ENCODE data around the gene PTPRN2. TPM values are rescaled to one million over a fixed set of nuclear protein-coding genes. Genes with fewer than 3 reads are reported as not detected.

PTPRN2 gene
- total RNA-seq, 1 experiment from 2014 or later = 1.1 TPM

GRCh38 chr7:158351481-158351880, 236.1 kb downstream of the PTPRN2 start:
- H3K36me3 ChIP-seq (ENCODE audit: control insufficient read depth, insufficient read depth, low read length) = no peaks in the 10 kb centered on the region
- ChIA-PET CTCF (no interaction called here), POLR2A (no interaction called here)
- TF ChIP-seq CTCF (IDR thresholded peaks at IDR 0.05) = no peak
- TF ChIP-seq SIN3A (IDR thresholded peaks at IDR 0.05; ENCODE audit: borderline replicate concordance, insufficient read depth, low read depth, low read length) = no peak
- TF ChIP-seq POLR2AphosphoS5 (IDR thresholded peaks at IDR 0.05; ENCODE audit: low read depth, low read length) = no peak
- TF ChIP-seq TCF7L2 (IDR thresholded peaks at IDR 0.05; ENCODE audit: low read depth, low read length) = no peak
- TF ChIP-seq REST (IDR thresholded peaks at IDR 0.05; ENCODE audit: insufficient read depth in 1 of 2, low read depth in 2 of 2, low read length in 1 of 2) = no peak
- no peaks in the 10 kb centered on the region for H3K9me3 ChIP-seq (ENCODE audit: control insufficient read depth, insufficient read depth, low read depth, low read length)
- no peak overlapping the region for H3K4me3 ChIP-seq (ENCODE audit: low read depth in 2 of 2, low read length in 2 of 2)
- no peak for ATAC-seq
- BruUV-seq (replicated peaks) = no TSS peak
- peaks cover 10% of the 10 kb centered on the region for H3K27me3 ChIP-seq (ENCODE audit: control insufficient read depth, insufficient read depth, low read length)
- DNase-seq (ENCODE audit: low read depth, low spot score) = no peak
- in situ Hi-C loops (cut with HindIII; ENCODE audit: low pct_unique_long_range_greater_than_20kb, low sequenced_read_pairs) = no loop called here
- intact Hi-C loops (cut with micrococcal nuclease; ENCODE audit: unreplicated experiment) = no loop called here
- H3K27ac ChIP-seq (ENCODE audit: low read length) = no peak overlapping the region
- H3K4me1 ChIP-seq (ENCODE audit: control insufficient read depth, insufficient read depth, low read length) = no peaks in the 10 kb centered on the region

GRCh38 chr7:158351051-158351450, 236.6 kb downstream of the PTPRN2 start:
- Histone ChIP-seq H3K27me3 (ENCODE audit: control insufficient read depth, insufficient read depth, low read length) (peaks cover 6% of the 10 kb centered on the region; the same call in 1 of the 2 replicates), H3K9me3 (ENCODE audit: control insufficient read depth, insufficient read depth, low read depth, low read length) (no peaks in the 10 kb centered on the region), H3K27ac (ENCODE audit: low read length) (no peak overlapping the region), H3K4me3 (ENCODE audit: low read depth in 2 of 2, low read length in 2 of 2) (no peak overlapping the region), H3K4me1 (ENCODE audit: control insufficient read depth, insufficient read depth, low read length) (no peaks in the 10 kb centered on the region), H3K36me3 (ENCODE audit: control insufficient read depth, insufficient read depth, low read length) (no peaks in the 10 kb centered on the region)
- DNase-seq (ENCODE audit: low read depth, low spot score) (no peak), ATAC-seq (no peak)
- POLR2A ChIA-PET = no interaction called here
- BruUV-seq (replicated peaks) = no TSS peak
- TF ChIP-seq TCF7L2 (IDR thresholded peaks at IDR 0.05; ENCODE audit: low read depth, low read length) (no peak), SIN3A (IDR thresholded peaks at IDR 0.05; ENCODE audit: borderline replicate concordance, insufficient read depth, low read depth, low read length) (no peak), POLR2AphosphoS5 (IDR thresholded peaks at IDR 0.05; ENCODE audit: low read depth, low read length) (no peak), CTCF (IDR thresholded peaks at IDR 0.05) (no peak), REST (IDR thresholded peaks at IDR 0.05; ENCODE audit: insufficient read depth in 1 of 2, low read depth in 2 of 2, low read length in 1 of 2) (no peak)
- in situ Hi-C loops (cut with HindIII; ENCODE audit: low pct_unique_long_range_greater_than_20kb, low sequenced_read_pairs) (no loop called here), intact Hi-C loops (cut with micrococcal nuclease; ENCODE audit: unreplicated experiment) (no loop called here)
- CTCF ChIA-PET = no interaction called here
